Middle frontal gyrus (tissue), 1 donor: ENCODE data around the gene SEH1L.
"Not testable (repeated sequence)": the region's sequence is repeated elsewhere in the genome, so short reads cannot be mapped to it uniquely, and the experiment has no call there.

Experiments
- DNase-seq: peaks from one replicate; pipeline ENCODE4 v3.0.0-alpha.2; 2015; ENCODE audit warnings: low spot score; ENCODE audit errors: extremely low spot score

SEH1L gene

DNA sequence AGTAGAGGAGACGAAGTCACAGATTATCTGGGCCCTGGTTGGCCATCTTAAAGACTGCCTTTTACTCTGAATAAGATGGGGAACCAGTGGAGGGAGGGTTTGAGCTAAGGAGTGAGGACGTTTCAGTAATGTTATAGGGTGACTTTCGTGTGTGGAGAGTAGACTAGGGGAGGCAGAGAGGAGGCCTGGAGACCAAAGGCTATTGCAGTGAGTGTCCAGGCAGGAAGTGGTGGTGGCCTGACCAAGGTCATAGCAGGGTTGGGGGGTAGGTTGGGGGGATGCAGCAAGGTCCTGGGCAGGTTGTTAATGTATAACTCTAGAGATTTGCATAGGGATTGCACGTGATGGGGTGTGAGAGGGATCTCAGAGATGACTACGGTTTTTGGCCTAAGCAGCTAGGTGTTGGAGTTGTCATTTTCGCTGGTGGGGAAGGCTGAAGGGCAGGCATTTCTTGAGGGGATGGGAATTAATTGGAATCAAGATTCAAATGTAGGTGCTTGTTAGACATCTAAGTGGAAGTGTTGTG lies 48.2 kb downstream of the SEH1L start:
- DNase-seq: no peak

DNA sequence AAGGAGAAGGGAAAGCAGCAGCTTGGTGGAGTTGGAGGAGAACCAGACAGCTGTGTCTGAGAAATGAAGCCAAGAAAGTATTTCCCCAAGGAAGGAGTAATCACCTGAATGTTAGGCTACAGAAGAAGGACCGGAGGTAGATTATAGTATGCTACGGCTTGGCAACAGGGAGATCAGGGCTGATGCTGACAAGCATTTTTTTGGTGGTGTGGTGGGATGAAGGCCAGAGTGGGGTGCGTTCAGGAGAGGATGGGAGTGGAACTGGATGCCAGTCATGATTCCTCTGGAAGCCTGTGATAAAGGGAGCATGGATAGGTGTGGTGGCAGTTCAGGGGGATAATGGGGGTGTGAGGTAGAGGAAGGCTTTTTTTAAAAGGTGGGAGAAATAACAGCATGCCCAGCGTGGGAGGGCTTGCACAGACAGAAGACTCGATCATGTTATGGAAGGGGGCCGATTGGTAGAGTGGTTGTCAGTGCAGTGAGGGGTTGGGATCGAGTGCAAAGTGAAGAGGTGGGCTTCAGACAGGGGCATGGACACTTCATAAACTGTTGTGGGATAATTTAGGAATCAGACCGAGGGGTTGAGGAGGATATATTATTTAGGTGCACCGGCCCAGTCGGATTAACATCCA lies 49.0 kb downstream of the SEH1L start:
- no peak for DNase-seq

DNA sequence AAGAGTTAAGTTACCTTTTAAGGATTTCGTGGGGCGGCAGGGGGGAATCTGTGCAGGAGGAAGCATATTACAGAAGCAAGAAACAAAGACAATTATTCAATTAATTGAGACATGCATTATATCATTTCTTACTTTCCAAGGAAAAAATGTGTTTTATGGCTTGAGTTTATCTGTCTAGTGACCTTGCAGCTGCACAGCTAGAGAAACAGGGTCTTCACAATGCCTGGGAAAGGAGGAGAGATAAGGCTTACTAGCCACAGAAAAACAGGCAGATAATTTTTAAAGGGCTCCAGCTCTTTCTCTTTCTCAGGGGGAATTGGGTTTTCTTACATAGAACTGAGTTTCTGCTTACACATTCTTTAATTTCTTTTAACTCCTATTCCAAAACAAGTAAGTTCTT lies 49.5 kb downstream of the SEH1L start:
- not testable (repeated sequence) for DNase-seq

DNA sequence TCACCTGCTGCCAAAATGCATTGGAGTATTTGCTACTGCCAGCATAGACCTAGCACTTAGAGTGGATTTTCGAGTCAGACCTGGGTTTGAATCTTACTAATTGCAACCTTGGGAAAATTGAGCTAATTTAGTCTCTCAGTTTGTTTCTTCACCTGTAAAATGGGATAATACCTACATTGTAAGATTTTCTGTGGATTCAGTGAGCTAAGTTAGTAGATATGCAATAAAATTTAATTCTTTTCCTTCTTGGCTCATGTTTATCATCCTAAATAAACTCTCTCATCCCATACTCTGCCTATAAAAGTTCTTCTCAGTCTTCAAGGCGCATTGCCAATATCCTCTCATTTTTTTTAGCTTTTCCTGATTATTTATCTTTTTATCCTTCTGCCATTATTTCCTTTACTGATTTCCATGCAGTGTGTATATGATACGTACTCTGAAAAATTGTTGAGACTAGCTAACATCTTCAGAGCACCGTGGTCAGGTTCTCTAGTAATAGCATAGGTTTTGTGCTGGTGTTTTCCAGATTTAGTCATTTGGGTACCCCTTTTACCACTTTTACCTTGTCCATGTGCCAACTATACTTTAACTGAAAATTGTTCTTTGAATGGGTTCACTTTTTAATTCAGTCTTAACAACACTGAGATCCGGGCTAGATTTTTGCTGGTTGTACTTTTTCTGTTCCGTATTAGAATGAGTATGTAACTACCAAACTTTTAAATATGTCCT lies 50.7 kb downstream of the SEH1L start:
- no peak for DNase-seq

DNA sequence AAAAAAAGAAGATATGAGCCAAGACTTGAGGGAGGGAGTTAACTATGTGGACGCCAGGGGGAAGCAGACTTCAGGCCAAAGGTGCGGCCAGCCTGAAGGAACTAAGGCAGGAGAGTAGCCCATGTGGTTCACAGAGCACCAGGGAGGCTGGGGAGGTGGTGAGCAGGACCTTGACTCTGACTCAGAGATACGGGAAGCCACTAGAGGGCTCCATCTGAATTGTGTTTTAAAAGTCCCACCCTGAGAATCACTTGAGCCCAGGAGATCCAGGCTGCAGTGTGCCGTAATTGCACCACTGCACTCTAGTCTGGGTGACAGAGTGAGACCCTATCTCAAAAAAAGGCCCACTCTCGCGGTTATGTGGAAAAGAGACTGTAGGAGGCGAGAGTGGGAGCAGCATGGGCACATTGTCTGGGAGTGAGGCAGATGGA lies 55.7 kb downstream of the SEH1L start:
- DNase-seq: no peak

DNA sequence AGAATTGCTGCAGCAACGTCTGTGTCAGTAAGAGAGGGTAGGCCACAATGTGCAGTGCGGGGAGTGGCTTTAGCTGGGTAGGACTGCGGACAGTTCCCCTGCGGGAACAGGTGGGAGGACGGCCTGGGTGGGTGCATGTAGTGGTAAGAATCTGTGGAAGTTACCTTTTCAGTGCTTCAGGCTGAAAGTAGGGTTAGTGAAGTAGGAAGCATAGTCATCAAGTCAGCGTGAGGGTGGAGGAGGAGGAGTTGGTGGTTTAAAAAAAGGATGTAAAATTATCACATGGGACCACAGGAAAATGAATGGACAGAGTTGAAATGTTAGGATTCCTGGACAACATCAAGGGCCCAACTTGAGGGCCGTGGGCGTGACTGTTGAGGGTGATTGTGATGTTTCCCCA lies 56.6 kb downstream of the SEH1L start:
- no peak for DNase-seq

DNA sequence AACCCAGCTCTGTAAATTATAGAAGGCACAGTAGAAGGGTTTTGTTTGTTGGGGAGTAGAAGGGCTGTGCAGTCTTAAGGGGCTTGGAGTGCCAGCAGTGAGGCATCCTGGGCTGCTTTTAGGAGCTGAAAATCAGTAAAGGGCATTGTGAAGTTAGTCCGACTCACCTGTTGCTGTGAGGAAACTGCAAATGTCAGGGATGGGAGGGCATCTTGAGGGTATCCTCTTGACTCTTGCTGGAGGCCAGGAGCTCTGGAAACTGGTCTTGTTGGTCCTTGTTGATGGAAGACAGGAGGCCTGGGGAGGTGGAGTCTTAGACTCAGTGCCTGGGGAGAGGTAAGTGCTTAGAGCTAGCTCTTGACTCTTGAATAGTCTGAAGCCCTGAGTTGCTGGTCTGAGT lies 57.5 kb downstream of the SEH1L start:
- no peak for DNase-seq

DNA sequence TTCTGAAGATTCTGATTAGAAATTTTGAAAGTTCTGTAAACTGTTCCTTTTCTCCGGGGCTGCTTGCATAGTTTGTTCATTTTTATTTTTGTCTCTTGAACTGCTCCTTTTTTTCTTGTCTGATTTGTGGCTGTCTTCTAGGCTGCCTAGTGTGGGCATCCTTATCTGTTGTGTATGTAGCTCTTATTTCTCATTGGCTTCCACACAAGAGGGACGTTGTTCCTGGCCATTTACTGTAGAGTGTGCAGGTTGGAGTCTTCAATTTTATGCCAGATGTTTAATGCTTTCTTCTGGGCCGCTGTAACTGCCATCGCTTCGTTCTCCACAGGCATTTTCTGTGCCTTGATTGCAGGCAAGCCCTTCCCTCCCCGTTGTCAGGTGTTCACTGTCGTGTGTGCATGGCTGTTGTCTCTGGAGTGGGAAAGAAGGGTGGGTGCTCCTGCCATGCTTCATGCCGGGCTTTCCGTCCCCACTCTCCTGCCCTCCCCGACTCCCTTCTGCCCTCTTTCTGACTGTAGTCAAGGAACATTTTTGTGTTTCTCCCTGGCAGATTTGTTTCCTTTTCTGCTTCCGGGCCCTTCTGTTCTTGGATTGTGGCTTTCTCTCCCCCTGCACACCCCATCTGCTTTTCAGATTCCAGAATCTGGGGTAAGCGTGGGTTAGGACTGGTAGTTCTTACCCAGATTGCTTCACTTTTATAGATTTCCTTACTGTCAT lies 58.9 kb downstream of the SEH1L start:
- DNase-seq: no peak

DNA sequence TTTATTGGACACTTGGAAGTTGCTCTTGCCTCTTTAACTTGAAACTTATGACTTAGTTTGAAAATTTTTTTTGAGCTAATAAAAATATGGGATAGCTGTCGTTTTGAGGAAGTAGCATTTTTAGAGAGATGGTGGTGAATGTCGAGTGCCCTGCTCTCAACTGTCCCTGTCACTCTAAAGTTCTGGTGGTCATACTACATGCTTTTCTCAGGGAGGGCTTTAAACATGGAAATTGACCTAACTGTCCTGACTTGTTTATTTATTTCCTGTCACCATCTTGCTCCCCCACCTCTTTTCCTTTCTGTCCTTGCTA lies 59.4 kb downstream of the SEH1L start:
- DNase-seq: no peak

DNA sequence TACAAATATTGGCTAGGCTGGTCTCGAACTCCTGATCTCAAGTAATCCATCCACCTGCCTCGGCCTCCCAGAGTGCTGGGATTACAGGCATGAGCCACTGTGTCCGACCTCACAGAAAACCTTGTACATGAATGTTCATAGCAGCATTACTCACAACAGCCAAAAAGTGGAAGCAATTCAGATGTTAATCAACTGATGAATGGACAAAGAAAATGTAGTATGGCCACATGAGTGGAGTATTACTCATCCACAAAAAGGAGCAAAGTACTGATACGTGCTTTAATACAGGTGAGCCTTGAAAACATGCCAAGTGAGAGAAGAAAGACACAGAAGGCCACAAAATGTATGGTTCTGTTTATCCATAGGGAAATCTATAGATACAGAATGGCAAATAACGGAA lies 63.9 kb downstream of the SEH1L start:
- no peak for DNase-seq

DNA sequence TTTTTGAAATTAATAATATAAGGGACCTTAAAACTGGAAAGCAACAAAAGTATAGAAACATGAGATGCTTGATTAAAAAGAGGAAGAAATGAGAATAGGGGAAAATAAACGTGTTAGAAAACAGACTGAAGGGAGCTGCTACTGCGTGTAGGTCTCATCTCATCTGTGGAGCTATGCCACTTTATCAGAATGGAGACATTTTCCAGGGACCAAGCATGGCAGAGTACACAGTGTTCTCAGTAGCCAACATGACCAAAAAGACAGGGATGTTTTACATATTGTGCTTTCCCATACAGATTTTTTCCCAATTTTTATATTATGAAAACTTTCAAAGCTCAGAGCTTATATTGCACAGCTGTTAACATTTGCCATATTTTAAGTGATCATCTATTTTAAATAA lies 66.4 kb downstream of the SEH1L start:
- no peak for DNase-seq

DNA sequence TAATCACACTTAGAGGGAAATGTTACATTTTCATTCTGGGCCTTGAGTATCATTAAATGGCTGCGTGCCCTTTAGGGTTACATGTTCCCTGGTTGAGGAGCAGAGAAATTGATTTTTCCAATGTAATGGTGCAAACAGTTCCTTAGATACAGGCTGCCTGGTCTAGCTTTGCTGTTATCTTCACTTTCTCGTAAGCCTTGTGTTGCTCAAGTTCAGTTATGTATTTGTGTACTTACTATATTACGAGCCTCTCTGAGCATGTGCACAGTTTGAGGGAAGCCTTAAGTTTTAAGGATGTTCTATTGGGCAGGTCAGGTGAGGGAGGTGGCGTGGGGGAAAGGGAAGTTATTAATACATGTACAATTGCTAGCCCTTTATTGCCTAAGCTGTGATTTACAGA lies 67.0 kb downstream of the SEH1L start:
- DNase-seq: no peak

DNA sequence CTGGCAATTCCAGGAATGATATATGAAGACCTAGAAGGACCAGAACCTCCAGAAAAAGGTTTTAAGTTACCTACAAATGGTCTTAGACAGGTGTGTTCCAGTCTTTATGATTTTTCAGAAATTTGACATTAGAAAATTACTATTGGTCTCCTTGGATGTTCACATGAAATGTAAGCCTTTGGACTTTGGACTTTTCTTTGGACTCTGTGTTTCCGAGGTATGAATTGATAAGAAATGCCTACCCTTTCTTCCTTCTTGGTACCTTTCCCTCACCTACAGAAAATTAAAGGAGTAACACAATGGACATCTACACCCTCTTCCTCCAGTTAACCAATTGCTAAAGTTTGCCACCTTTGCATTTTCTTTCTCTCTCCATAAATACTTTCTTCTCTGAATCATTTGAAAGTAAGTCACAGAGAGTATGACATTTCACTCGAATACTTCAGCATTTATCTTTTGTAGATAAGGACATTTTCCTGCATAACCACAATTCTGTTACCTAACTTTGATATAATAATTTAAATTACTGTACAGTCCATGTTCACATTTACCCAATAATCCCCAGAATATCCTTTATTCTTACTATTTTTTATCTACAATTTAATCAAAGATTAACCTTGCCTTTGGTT lies 69.5 kb downstream of the SEH1L start:
- no peak for DNase-seq

DNA sequence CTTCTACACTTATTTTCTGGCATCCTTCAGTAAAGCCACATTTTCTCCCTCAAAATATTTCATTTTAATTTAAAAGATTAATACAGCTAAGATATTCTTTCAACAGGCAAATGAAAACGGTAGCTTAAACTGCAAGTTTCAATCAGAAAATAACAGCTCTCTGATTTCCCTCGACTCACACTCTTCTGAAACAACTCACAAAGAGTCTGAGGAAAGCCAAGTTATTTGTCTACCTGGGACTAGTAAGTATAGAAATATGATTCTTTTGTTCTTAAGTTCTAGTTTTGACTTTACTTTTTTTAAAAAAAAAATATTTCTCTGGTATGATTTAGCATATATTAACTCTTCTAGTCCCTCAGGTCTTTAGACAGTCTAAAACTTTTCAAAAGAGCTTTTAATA lies 70.6 kb downstream of the SEH1L start:
- DNase-seq: no peak

DNA sequence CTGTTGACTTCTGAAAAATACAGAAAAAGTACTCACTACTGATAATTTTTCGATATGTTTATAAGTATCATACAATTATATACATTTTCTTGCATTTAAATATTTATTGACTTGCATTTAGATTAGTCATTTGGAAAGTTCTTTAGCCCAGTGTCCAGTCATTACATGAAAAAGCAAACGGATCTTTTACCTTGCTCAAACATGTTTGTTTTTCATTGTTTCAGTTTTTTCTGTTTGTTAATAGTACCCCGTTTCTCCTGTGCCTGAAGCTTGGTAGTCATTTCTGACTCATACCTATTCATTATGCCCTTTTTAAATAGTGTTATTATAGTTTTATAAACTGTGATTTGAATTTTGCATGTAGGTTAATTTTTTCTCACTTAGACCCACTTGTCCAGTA lies 71.5 kb downstream of the SEH1L start:
- no peak for DNase-seq

DNA sequence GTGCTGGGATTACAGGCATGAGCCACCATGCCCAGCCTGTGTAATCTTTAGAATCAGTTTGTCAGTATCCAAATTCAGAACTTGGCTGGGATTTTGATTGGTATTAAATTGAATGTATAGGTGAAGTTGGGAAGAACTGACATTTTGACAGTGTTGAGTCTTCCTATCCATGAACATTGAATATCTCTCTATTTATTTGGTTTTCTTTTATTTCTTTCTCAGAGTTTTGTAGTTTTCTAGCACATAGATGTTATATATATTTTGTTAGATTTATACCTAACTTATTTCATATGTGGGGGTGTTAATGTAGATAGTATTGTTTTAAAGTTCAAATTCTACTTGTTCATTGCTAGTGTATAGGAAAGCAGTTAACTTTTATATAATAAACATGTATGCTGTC lies 74.8 kb downstream of the SEH1L start:
- DNase-seq: no peak

DNA sequence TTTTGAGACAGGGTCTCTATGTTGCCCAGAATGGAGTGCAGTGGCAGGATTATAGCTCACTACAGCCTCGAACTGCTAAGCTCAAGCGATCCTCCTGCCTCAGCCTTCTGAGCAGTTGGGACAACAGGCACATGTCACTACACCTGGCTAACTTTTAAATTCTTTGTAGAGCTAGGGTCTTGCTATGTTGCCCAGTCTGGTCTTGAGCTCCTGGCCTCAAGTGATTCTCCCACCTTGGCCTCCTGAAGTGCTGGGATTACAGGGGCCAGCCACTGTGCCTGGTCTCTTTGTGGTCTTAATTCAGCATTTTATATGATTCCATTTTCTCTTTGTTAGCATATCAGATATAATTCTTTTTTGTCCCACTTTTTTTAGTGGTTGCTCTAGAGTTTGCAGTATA lies 77.4 kb downstream of the SEH1L start:
- no peak for DNase-seq

DNA sequence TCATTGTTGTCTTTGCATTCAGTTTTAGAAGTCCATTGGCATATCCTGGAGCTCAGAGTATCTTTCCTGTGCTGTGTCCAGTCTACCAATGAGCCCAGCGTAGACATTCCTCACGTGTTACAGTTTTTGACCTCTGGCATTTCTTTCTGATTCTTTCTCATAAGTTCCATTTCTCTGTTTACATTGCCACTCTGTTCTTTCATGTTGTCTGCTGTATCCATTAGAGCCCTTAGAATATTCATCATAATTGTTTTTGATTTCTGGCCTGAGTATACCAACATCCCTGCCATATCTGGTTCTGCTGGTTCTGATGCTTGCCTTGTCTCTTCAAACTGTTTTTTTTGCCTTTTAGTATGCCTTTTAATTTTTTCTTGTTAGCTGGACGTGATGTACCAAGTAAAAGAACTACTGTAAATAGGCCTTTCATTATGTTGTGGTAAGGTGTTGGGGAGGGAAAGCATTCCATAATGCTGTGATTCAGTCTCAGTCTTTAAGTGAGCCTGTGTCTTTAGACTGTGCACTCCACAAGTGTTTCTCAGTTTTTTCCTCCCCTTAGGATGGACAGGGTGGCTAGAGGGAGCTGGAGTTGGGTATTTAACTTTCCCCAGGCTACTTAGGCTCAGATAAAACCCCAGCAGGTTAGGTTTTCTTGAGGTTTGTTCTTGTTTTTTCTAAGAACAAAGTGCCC lies 78.9 kb downstream of the SEH1L start:
- DNase-seq: no peak

DNA sequence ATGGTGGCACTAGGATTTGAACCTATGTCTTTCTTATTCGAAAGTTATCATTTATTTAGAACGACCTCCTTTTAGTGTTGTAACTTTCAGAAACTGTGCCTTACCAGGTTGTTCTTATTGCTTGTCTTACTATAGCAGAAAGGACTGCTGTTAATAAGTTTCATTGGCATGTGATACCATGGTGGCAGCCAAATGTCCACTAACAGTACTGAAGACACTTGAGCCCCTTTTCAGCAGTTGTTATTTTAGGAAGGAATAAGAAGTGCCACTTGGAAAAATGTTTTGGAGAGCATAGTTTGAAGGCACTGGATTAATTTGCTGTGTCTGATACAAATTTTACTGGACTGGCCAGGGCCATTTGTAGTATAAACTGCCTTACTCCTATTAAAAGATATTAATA lies 81.1 kb downstream of the SEH1L start:
- DNase-seq: no peak

DNA sequence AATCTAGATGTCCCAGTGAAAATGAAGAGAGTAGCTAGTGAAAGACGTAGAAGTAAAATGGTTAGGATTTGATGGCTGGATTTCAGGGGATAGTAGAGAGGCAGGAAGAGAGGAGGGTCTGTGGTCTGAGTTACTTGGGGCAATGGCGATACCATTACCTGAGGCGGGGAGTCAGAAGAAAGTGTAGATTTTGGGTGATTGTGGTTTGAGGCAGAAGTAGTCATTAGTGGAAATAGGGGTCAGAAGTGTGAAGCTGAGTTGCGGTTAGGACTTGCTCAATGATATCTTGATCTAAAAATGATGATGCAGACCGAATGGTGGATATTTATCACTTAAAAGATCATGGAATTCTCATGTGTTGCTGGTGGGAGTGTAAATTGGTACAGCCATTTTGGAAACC lies 84.4 kb downstream of the SEH1L start:
- DNase-seq: no peak

DNA sequence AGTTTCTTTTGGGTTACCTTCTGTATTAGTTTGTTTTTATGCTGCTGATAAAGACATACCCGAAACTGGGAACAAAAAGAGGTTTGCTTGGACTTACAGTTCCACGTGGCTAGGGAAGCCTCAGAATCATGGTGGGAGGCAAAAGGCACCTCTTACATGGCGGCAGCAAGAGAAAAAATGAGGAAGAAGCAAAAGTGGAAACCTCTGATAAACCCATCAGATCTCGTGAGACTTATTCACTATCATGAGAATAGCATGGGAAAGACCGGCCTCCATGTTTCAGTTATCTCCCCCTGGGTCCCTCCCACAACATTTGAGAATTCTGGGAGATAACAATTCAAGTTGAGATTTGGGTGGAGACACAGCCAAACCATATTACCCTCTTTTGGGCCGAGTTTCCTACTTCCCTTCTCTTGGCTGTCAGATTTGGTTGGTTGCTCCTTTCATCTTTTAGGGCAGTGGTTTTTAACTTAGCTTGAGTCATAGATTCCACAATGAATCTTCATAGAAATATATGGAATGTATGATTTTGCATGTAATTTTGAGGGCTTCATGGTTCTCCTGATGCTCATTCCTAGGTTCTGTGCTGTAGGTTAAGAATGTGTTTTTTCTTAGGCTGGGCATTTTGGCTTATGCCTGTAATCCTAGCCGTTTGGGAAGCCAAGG lies 87.6 kb downstream of the SEH1L start:
- DNase-seq: no peak
